Neural progenitor cell (in vitro differentiated cells): ENCODE results near the gene CD14.

ENCODE experiments used
- CTCF ChIP-seq: fragments of 200-600 bp; sonication (generic); IDR thresholded peaks from 2 replicates; pipeline ENCODE4 v1.5.1; 2017; ENCODE audit warnings: antibody characterized with exemption, mild to moderate bottlenecking
- EZH2 ChIP-seq: fragments of 200-600 bp; sonication (generic); IDR thresholded peaks from 2 replicates; pipeline ENCODE4 v1.6.1; 2017; ENCODE audit warnings: antibody characterized with exemption, mild to moderate bottlenecking, moderate library complexity
- EZH2phosphoT487 ChIP-seq: fragments of 200-600 bp; sonication (generic); IDR thresholded peaks from 2 replicates; pipeline ENCODE4 v1.6.1; 2017; ENCODE audit warnings: antibody characterized with exemption

GRCh38 chr5:140672455-140673186 is 39.6 kb upstream of the CD14 start:
- TF ChIP-seq CTCF (no peak), EZH2 (no peak), EZH2phosphoT487 (no peak)
